B cell (primary cell): ENCODE results near the gene GADL1. TPM values are rescaled to one million over a fixed set of nuclear protein-coding genes. Genes with fewer than 3 reads are reported as not detected.

Source experiments
- ATAC-seq: fragments of 200-7000 bp; cut with Tn5 transposase; one replicate; pipeline ENCODE4 v1.10.0; 2021; ENCODE audit warnings: low read depth, mild to moderate bottlenecking, moderate number of reproducible peaks, moderate library complexity
- CTCF ChIA-PET: fragments of 350-600 bp; sonication (Branson Sonifier 250); formaldehyde crosslinking; loops from one replicate; lab custom pipeline; 2021; ENCODE audit warnings: antibody characterized with exemption, inconsistent platforms; lab: Charles Lee
- POLR2A ChIA-PET: fragments of 350-600 bp; sonication (Branson Sonifier 250); formaldehyde crosslinking; loops from one replicate; lab custom pipeline; 2021; ENCODE audit warnings: antibody characterized with exemption; lab: Charles Lee
- DNase-seq: peaks from one replicate; pipeline ENCODE4 v3.0.0; 2013
- H2AFZ ChIP-seq: 2 replicates; pipeline ENCODE4 v1.6.1; 2012; ENCODE audit warnings: mild to moderate bottlenecking, low read depth, low read length; ENCODE audit not compliant: insufficient read depth, poor library complexity, severe bottlenecking
- H3K27ac ChIP-seq, 2 donors: 1 replicate in 1 of 2; 2 replicates in 1 of 2; pipeline ENCODE4 v1.5.1; 2012 to 2013; ENCODE audit warnings: low read length in 2 of 2, mild to moderate bottlenecking in 2 of 2, moderate library complexity in 1 of 2
- H3K27me3 ChIP-seq, 4 experiments: fragments of 200-600 bp in 1 of 4; sonication (generic) in 1 of 4; replicated peaks in 1 of 4; 1 replicate in 2 of 4; 2 replicates in 2 of 4; pipeline versions ENCODE4 v1.6.1 to v1.7.0; 2013 to 2016; ENCODE audit warnings: low read length in 3 of 4, mild to moderate bottlenecking in 2 of 4, mixed read lengths in 1 of 4, moderate library complexity in 1 of 4; ENCODE audit not compliant: insufficient read depth in 4 of 4, control insufficient read depth in 3 of 4; ENCODE audit errors: control extremely low read depth in 1 of 4
- H3K36me3 ChIP-seq, 2 experiments: replicated peaks in 1 of 2; 1 replicate in 1 of 2; 2 replicates in 1 of 2; pipeline versions ENCODE4 v1.6.1 to v1.7.1; 2013; ENCODE audit warnings: low read length in 1 of 2; ENCODE audit not compliant: insufficient read depth in 2 of 2, control insufficient read depth in 1 of 2; ENCODE audit errors: control extremely low read depth in 1 of 2, extremely low read depth in 1 of 2
- H3K4me1 ChIP-seq, 2 donors: fragments of 200-600 bp in 1 of 2; sonication (generic) in 1 of 2; 1 replicate in 1 of 2; 2 replicates in 1 of 2; pipeline versions ENCODE4 v1.5.1 to v1.6.1; 2013 to 2017; ENCODE audit warnings: low read length in 2 of 2; ENCODE audit not compliant: control insufficient read depth in 2 of 2, insufficient read depth in 2 of 2
- H3K4me2 ChIP-seq: replicated peaks from 2 replicates; pipeline ENCODE3; 2012; ENCODE audit warnings: mild to moderate bottlenecking, low read depth, low read length; ENCODE audit not compliant: poor library complexity, severe bottlenecking
- H3K4me3 ChIP-seq, 5 experiments: fragments of 200-600 bp in 1 of 5; sonication (generic) in 1 of 5; 1 replicate in 3 of 5; 2 replicates in 2 of 5; pipeline versions ENCODE4 v1.5.1 to v1.7.0; 2011 to 2016; ENCODE audit warnings: low read length in 4 of 5, mild to moderate bottlenecking in 4 of 5, low read depth in 2 of 5, control low read depth in 1 of 5, moderate library complexity in 1 of 5; ENCODE audit not compliant: insufficient read depth in 1 of 5; ENCODE audit errors: control extremely low read depth in 1 of 5, extremely low read depth in 1 of 5
- H3K79me2 ChIP-seq: fragments of 200-600 bp; sonication (generic); one replicate; pipeline ENCODE4 v1.6.0; 2016; ENCODE audit warnings: low read length; ENCODE audit not compliant: control insufficient read depth, insufficient read depth
- H3K9ac ChIP-seq: fragments of 200-600 bp; sonication (generic); 2 replicates; pipeline ENCODE4 v1.6.1; 2017; ENCODE audit warnings: mild to moderate bottlenecking, low read length, moderate library complexity
- H3K9me3 ChIP-seq, 3 donors: one replicate each; pipeline versions ENCODE4 v1.6.1 to v1.7.1; 2013; ENCODE audit warnings: low read length in 2 of 3; ENCODE audit not compliant: control insufficient read depth in 2 of 3, insufficient read depth in 1 of 3; ENCODE audit errors: control extremely low read depth in 1 of 3
- H4K20me1 ChIP-seq: 2 replicates; pipeline ENCODE4 v1.6.0; 2012; ENCODE audit warnings: mild to moderate bottlenecking, low read length; ENCODE audit not compliant: insufficient read depth, control insufficient read depth, poor library complexity, severe bottlenecking
- H3K27ac Mint-ChIP-seq: one replicate; pipeline ENCODE4 v1.8.0; 2021; ENCODE audit warnings: mixed read lengths
- H3K27me3 Mint-ChIP-seq: one replicate; pipeline ENCODE4 v1.8.0; 2021; ENCODE audit warnings: mixed read lengths
- H3K4me1 Mint-ChIP-seq: one replicate; pipeline ENCODE4 v1.8.0; 2021; ENCODE audit warnings: mixed read lengths
- H3K4me3 Mint-ChIP-seq: one replicate; pipeline ENCODE4 v1.8.0; 2021; ENCODE audit warnings: mixed read lengths
- H3K9me3 Mint-ChIP-seq: one replicate; pipeline ENCODE4 v1.8.0; 2022; ENCODE audit warnings: mixed read lengths; ENCODE audit not compliant: insufficient read depth
- EZH2 ChIP-seq: IDR thresholded peaks from 2 replicates; pipeline ENCODE4 v1.6.1; 2012; ENCODE audit warnings: borderline replicate concordance, low read depth, mild to moderate bottlenecking, moderate library complexity, low read length; ENCODE audit not compliant: insufficient read depth, poor library complexity, severe bottlenecking
- WGBS: methylation state at CpG from one replicate; pipeline ENCODE4 v1.1.5; 2013; ENCODE audit warnings: missing lambda C conversion rate; ENCODE audit not compliant: insufficient coverage; 5-methylcytosine and 5-hydroxymethylcytosine counted together
- intact Hi-C: fragments of 100-400 bp; cut with micrococcal nuclease; formaldehyde crosslinking; loops from one replicate; pipeline ENCODE4 v1.10.0; 2022
- polyA plus RNA-seq: library from polyadenylated mRNA; depleted of rRNA; stranded (reverse); fragments of >200 nt; gene quantifications from 2 replicates; pipeline ENCODE4 v1.2.3, GENCODE V29; 2012
- total RNA-seq, 2 donors: library from RNA; stranded (reverse); fragments of 120-200 nt in 1 of 2; gene quantifications; 1 replicate in 1 of 2; 2 replicates in 1 of 2; pipeline versions ENCODE4 v1.2.3 to v1.2.4, GENCODE V29; 2013 to 2022
- TF ChIP-seq, protein P1 (sequence below): fragments of 200-600 bp; IDR thresholded peaks from one replicate; pipeline ENCODE4 v1.8.0; 2022; ENCODE audit warnings: antibody characterized with exemption, mild to moderate bottlenecking

GADL1 gene
- total and polyA plus RNA-seq, 2 donors (not counting 1 experiment from before 2014, with no cell fraction given): not detected

- DNase-seq (no peak), ATAC-seq (no peak)
- Histone ChIP-seq H3K4me3 (no peak overlapping the region), H3K4me2 (peak overlapping the region; percentile 9), H4K20me1 (peaks cover 24% of the 10 kb centered on the region), H3K9me3 (no peaks in the 10 kb centered on the region), H3K27me3 (no peaks in the 10 kb centered on the region), H2AFZ (no peak overlapping the region), H3K9ac (no peak overlapping the region), H3K27ac (peak overlapping the region in 1 of 2 donors; percentile 79), H3K36me3 (peaks cover 13 to 81% of the 10 kb centered on the region in 2 experiments), H3K4me1 (peaks cover 23% of the 10 kb centered on the region in 2 donors), H3K79me2 (peaks cover 78% of the 10 kb centered on the region)
- no peak for TF ChIP-seq EZH2
- TF ChIP-seq, protein P1, sequence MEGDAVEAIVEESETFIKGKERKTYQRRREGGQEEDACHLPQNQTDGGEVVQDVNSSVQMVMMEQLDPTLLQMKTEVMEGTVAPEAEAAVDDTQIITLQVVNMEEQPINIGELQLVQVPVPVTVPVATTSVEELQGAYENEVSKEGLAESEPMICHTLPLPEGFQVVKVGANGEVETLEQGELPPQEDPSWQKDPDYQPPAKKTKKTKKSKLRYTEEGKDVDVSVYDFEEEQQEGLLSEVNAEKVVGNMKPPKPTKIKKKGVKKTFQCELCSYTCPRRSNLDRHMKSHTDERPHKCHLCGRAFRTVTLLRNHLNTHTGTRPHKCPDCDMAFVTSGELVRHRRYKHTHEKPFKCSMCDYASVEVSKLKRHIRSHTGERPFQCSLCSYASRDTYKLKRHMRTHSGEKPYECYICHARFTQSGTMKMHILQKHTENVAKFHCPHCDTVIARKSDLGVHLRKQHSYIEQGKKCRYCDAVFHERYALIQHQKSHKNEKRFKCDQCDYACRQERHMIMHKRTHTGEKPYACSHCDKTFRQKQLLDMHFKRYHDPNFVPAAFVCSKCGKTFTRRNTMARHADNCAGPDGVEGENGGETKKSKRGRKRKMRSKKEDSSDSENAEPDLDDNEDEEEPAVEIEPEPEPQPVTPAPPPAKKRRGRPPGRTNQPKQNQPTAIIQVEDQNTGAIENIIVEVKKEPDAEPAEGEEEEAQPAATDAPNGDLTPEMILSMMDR: no peak
- Mint-ChIP-seq H3K4me3 (peak overlapping the region; percentile 15), H3K27me3 (no peaks in the 10 kb centered on the region), H3K9me3 (no peaks in the 10 kb centered on the region), H3K4me1 (peaks cover 64% of the 10 kb centered on the region), H3K27ac (peak overlapping the region; percentile 85)
- 75% methylated on average over 4 of the region's 6 CpGs for WGBS
- CTCF ChIA-PET: interaction anchor here (1.4 to 2.0 kb wide), 2 partner anchors 12 to 362 kb away, joined by 6 to 7 read pairs; no protein-coding TSS in a partner anchor
- intact Hi-C loops: no loop called here
- POLR2A ChIA-PET: interaction anchor here (0.6 to 0.7 kb wide), 2 partner anchors 69 to 405 kb away, joined by 7 to 8 read pairs; no protein-coding TSS in a partner anchor
Observed at GRCh38 chr3:30681649-30682211, 212.7 kb downstream of the GADL1 start.
